Ascending aorta (tissue), 2 donors: ENCODE results near the gene ZNF587B. TPM values are rescaled to one million over a fixed set of nuclear protein-coding genes. Genes with fewer than 3 reads are reported as not detected.
"Not testable (repeated sequence)": the region's sequence is repeated elsewhere in the genome, so short reads cannot be mapped to it uniquely, and the experiment has no call there.

Source experiments
- DNase-seq, 2 donors: peaks; one replicate each; pipeline ENCODE4 v3.0.0-alpha.2; 2019; ENCODE audit warnings: low spot score in 2 of 2
- H3K27ac ChIP-seq, 2 donors: fragments of 200-600 bp; sonication (generic); one replicate each; pipeline ENCODE4 v1.5.1; 2016 to 2017; ENCODE audit warnings: mild to moderate bottlenecking in 1 of 2
- H3K27me3 ChIP-seq: fragments of 200-600 bp; sonication (generic); one replicate; pipeline ENCODE4 v1.5.1; 2017
- H3K36me3 ChIP-seq, 2 donors: fragments of 200-600 bp; sonication (generic); one replicate each; pipeline ENCODE4 v1.5.1; 2016
- H3K4me1 ChIP-seq, 2 donors: fragments of 200-600 bp; sonication (generic); one replicate each; pipeline ENCODE4 v1.5.1; 2016 to 2017; ENCODE audit warnings: mild to moderate bottlenecking in 1 of 2
- H3K4me3 ChIP-seq, 2 donors: fragments of 200-600 bp; sonication (generic); one replicate each; pipeline ENCODE4 v1.5.1; 2016 to 2017; ENCODE audit warnings: mild to moderate bottlenecking in 1 of 2
- H3K9me3 ChIP-seq, 2 donors: fragments of 200-600 bp; sonication (generic); one replicate each; pipeline ENCODE4 v1.5.1; 2016
- CTCF ChIP-seq, 3 experiments: fragments of 200-600 bp in 2 of 3; fragments of 450-650 bp in 1 of 3; sonication (generic) in 2 of 3; IDR thresholded peaks; one replicate each; pipeline ENCODE4 v1.5.1; 2016 to 2019; ENCODE audit warnings: antibody characterized with exemption in 3 of 3, mild to moderate bottlenecking in 1 of 3, moderate library complexity in 1 of 3
- intact Hi-C: fragments of 100-400 bp; cut with DNase I; formaldehyde crosslinking; loops from one replicate; pipeline ENCODE4 v1.15.1; 2023
- total RNA-seq: library from RNA; depleted of rRNA; stranded (reverse); fragments of >200 nt; gene quantifications from one replicate; pipeline ENCODE4 v1.1.0, GENCODE V29; 2016

The ZNF587B gene
- total RNA-seq, 1 donor from 2014 or later: 7.8 TPM

GRCh38 chr19:57825511-57825910, 4.6 kb upstream of the ZNF587B start:
- H3K9me3 ChIP-seq: peaks cover 0 to 41% of the 10 kb centered on the region in 2 donors
- TF ChIP-seq CTCF (IDR thresholded peaks at IDR 0.05): no peak
- no peak overlapping the region for H3K4me3 ChIP-seq
- H3K4me1 ChIP-seq: peaks cover 0 to 3% of the 10 kb centered on the region in 2 donors
- peaks cover 2 to 36% of the 10 kb centered on the region in 2 donors for H3K36me3 ChIP-seq
- intact Hi-C loops: no loop called here
- H3K27me3 ChIP-seq: no peaks in the 10 kb centered on the region
- DNase-seq: no peak
- H3K27ac ChIP-seq: no peak overlapping the region

- intact Hi-C loops: no loop called here
- no peak for DNase-seq
- Histone ChIP-seq H3K36me3 (peaks cover 2 to 21% of the 10 kb centered on the region in 2 donors), H3K9me3 (peaks cover 0 to 49% of the 10 kb centered on the region in 2 donors), H3K27ac (no peak overlapping the region), H3K4me1 (no peaks in the 10 kb centered on the region), H3K27me3 (no peaks in the 10 kb centered on the region), H3K4me3 (no peak overlapping the region)
- no peak for TF ChIP-seq CTCF (IDR thresholded peaks at IDR 0.05)
Measured at GRCh38 chr19:57829316-57829715, 783 bp upstream of the ZNF587B start.

- peaks cover 0 to 37% of the 10 kb centered on the region in 2 donors for H3K9me3 ChIP-seq
- intact Hi-C loops, H3K4me3 ChIP-seq, DNase-seq, H3K4me1 ChIP-seq, H3K27ac ChIP-seq, H3K27me3 ChIP-seq: not testable (repeated sequence)
- H3K36me3 ChIP-seq: peaks cover 20 to 39% of the 10 kb centered on the region in 2 donors
Measured at GRCh38 chr19:57836991-57837390, 6.9 kb downstream of the ZNF587B start.

GRCh38 chr19:57838622-57839191, 8.6 kb downstream of the ZNF587B start:
- H3K36me3 ChIP-seq: peaks cover 30 to 51% of the 10 kb centered on the region in 2 donors
- DNase-seq, intact Hi-C loops, H3K27me3 ChIP-seq, H3K4me3 ChIP-seq, H3K4me1 ChIP-seq, H3K27ac ChIP-seq: not testable (repeated sequence)
- peaks cover 3 to 42% of the 10 kb centered on the region in 2 donors for H3K9me3 ChIP-seq

- H3K9me3 ChIP-seq: peaks cover 3 to 49% of the 10 kb centered on the region in 2 donors
- DNase-seq: no peak
- H3K4me1 ChIP-seq: no peaks in the 10 kb centered on the region
- peaks cover 30 to 65% of the 10 kb centered on the region in 2 donors for H3K36me3 ChIP-seq
- intact Hi-C loops: no loop called here
- no peak overlapping the region for H3K4me3 ChIP-seq
- no peak overlapping the region for H3K27ac ChIP-seq
- no peak for TF ChIP-seq CTCF (IDR thresholded peaks at IDR 0.05)
- no peaks in the 10 kb centered on the region for H3K27me3 ChIP-seq
Measured at GRCh38 chr19:57841122-57841763, 11.1 kb downstream of the ZNF587B start.

GRCh38 chr19:57847164-57847563, 17.1 kb downstream of the ZNF587B start:
- H3K9me3 ChIP-seq: peaks cover 3 to 47% of the 10 kb centered on the region in 2 donors
- peaks cover 8 to 34% of the 10 kb centered on the region in 2 donors for H3K36me3 ChIP-seq
- H3K4me1 ChIP-seq, H3K4me3 ChIP-seq, H3K27ac ChIP-seq, DNase-seq, intact Hi-C loops, H3K27me3 ChIP-seq: not testable (repeated sequence)

- DNase-seq, H3K27me3 ChIP-seq, intact Hi-C loops, H3K27ac ChIP-seq, H3K4me1 ChIP-seq: not testable (repeated sequence)
- Histone ChIP-seq H3K36me3 (peaks cover 9 to 39% of the 10 kb centered on the region in 2 donors), H3K9me3 (peaks cover 0 to 58% of the 10 kb centered on the region in 2 donors), H3K4me3 (peak overlapping the region; percentile 63 to 79)
Measured at GRCh38 chr19:57849162-57849665, 19.1 kb downstream of the ZNF587B start.

- peak; percentile 41 to 72 for DNase-seq
- H3K27me3 ChIP-seq, intact Hi-C loops, H3K4me1 ChIP-seq: not testable (repeated sequence)
- H3K36me3 ChIP-seq: peaks cover 13 to 40% of the 10 kb centered on the region in 2 donors
- peak within 1 kb of the TSS; percentile 2 to 55 for H3K27ac ChIP-seq
- H3K9me3 ChIP-seq: peaks cover 0 to 61% of the 10 kb centered on the region in 2 donors
- H3K4me3 ChIP-seq: peak within 1 kb of the TSS; percentile 63 to 79
Measured at GRCh38 chr19:57849666-57850473, 19.8 kb downstream of the ZNF587B start, which contains the start of gene ZNF587. ZNF587 (plus strand) TSS chr19:57849859; CDS start chr19:57850039, 180 bp downstream.
